Activated CD8-positive, alpha-beta memory T cell treated with anti-CD3 and anti-CD28 coated beads, Interleukin-2, amount 10 ng/mL, durations not matched to agents 7 days and 5 days (primary cell): Measurements from ENCODE around the gene BMPR1A. TPM values are rescaled to one million over a fixed set of nuclear protein-coding genes. Genes with fewer than 3 reads are reported as not detected.

ENCODE experiments used
- ATAC-seq: fragments of 150-1000 bp; cut with Tn5 transposase; one replicate; pipeline ENCODE4 v1.10.0; 2021; ENCODE audit warnings: moderate library complexity
- CTCF ChIA-PET: fragments of 350-600 bp; sonication (Branson Sonifier 250); formaldehyde crosslinking; loops from one replicate; lab custom pipeline; 2021; ENCODE audit warnings: antibody characterized with exemption; lab: Charles Lee
- DNase-seq: peaks from one replicate; pipeline ENCODE4 v3.0.0-alpha.2; 2020
- H3K27ac Mint-ChIP-seq: one replicate; pipeline ENCODE4 v1.8.0; 2021; ENCODE audit warnings: mild to moderate bottlenecking, mixed read lengths
- H3K27me3 Mint-ChIP-seq: one replicate; pipeline ENCODE4 v1.8.0; 2021; ENCODE audit warnings: mixed read lengths
- H3K36me3 Mint-ChIP-seq: one replicate; pipeline ENCODE4 v1.8.0; 2021; ENCODE audit warnings: mild to moderate bottlenecking, mixed read lengths
- H3K4me1 Mint-ChIP-seq: one replicate; pipeline ENCODE4 v1.8.0; 2021; ENCODE audit warnings: mixed read lengths
- H3K4me3 Mint-ChIP-seq: one replicate; pipeline ENCODE4 v1.8.0; 2021; ENCODE audit warnings: mild to moderate bottlenecking, moderate library complexity, mixed read lengths
- H3K9me3 Mint-ChIP-seq: one replicate; pipeline ENCODE4 v1.8.0; 2022; ENCODE audit warnings: low read depth, mixed read lengths
- total RNA-seq, 2 experiments: library from RNA; stranded (reverse); gene quantifications; one replicate each; pipeline ENCODE4 v1.2.3, GENCODE V29; 2021

BMPR1A gene
- total RNA-seq, 2 experiments from 2014 or later, result 17.1 to 19.5 TPM

DNA sequence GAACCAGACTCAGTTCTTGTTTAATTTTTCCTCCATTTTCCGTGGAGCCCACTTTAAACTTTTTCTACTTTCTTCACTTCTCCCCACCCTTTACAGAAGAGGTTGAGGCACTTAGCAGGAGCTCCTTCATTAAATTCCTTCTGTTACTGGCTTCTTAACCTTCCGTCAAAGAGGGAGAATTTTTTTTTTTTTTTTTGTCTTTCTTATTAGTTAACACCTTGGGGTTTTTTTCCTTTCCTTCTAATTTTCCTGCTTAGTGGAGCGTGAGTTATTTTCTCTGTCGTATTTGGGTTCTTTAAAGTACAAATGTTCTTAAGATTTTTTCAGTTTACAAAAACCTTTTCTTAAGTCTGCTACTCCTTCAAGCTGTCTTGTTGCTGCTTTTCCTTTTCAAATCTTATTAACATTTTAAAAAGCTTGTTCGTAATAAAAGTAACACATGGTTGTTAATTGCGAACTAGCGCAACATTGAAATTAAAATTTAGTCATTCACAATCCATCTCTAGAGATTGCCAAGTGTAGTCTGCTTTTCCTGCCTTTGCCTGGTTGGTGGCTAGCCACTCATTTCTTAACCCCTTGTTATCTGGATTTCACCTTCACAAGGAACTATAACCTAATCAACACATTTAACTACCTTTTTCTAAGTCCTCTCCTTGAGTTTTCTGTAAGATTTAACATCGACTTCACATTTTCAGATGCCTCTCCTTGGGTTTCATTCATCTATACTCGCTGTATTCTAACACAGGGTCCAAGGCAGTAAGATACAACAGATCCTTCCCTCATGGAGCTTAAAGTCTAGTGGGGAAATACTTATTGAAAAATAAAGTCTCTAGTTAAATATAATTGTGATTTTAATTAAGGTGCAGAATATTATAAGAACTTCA is 2.0 kb downstream of the BMPR1A start:
- DNase-seq, result no peak
- peaks cover 11% of the 10 kb centered on the region for H3K36me3 Mint-ChIP-seq
- CTCF ChIA-PET, result interaction anchor here (0.6 to 1.2 kb wide), 4 partner anchors 37 to 181 kb away, joined by 3 to 6 read pairs (median 3); no protein-coding TSS in a partner anchor
- no peaks in the 10 kb centered on the region for H3K9me3 Mint-ChIP-seq
- peaks cover 19% of the 10 kb centered on the region for H3K27me3 Mint-ChIP-seq
- peaks cover 39% of the 10 kb centered on the region for H3K4me1 Mint-ChIP-seq
- H3K4me3 Mint-ChIP-seq, result peak overlapping the region; percentile 85
- ATAC-seq, result no peak
- no peak overlapping the region for H3K27ac Mint-ChIP-seq

DNA sequence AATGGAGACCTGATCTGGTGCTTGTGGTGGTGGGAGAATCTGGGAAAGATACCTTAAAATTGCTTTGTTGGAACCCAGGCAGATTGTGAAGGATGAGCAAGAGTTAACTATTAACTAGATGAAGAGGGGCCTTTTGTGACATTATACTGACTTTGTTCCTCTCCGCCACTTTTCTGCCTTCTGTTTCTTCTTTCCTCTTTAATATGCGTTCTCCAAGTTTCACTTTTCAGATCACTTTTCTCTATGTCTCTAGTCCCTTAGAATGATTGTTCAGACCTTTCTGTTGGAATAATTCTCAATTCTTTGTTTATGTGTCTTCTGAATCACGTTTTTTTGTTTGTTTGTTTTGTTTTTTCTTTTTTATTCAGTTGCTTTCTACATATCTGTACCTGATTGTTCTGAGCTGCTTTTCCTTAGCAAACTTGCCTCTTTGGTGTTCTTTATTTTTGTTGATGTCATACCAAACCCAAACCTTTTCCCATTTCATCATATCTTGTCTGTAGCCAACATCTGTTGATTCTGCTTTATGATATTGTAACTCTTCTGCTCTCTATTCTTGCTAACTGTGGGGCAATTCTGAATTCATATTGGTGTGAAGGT is 2.8 kb downstream of the BMPR1A start:
- no peak overlapping the region for H3K27ac Mint-ChIP-seq

DNA sequence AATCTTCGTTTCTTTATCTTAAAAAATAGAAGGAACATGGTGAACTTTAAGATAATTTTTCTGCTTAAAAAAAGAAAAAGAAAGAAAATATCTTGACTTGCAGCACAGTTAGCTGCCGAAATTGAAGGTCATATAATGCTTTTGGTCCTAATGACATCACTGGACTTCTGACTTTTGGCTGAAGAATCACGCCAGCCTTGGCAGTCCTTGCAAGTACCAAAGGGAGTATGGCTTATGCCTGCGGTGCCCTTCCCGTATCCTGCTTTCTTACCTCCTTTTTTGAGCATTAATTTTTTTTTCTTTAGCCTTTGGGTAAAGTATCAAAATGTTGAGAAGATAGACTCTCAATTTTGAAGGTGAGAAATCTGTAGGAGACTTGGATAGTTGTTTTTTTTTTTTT is 7.0 kb downstream of the BMPR1A start:
- peaks cover 4% of the 10 kb centered on the region for H3K27me3 Mint-ChIP-seq
- H3K4me3 Mint-ChIP-seq, result no peak overlapping the region
- H3K36me3 Mint-ChIP-seq, result peaks cover 6% of the 10 kb centered on the region
- H3K27ac Mint-ChIP-seq, result no peak overlapping the region
- peaks cover 14% of the 10 kb centered on the region for H3K4me1 Mint-ChIP-seq
- CTCF ChIA-PET, result no interaction called here
- ATAC-seq (no peak), DNase-seq (no peak)
- H3K9me3 Mint-ChIP-seq, result no peaks in the 10 kb centered on the region

More for the DNA sequence above, 2.8 kb downstream of the BMPR1A start:
- Mint-ChIP-seq H3K27me3 (peaks cover 19% of the 10 kb centered on the region), H3K4me1 (peaks cover 33% of the 10 kb centered on the region), H3K9me3 (no peaks in the 10 kb centered on the region), H3K36me3 (peaks cover 11% of the 10 kb centered on the region), H3K4me3 (no peak overlapping the region)
- DNase-seq (no peak), ATAC-seq (no peak)
- CTCF ChIA-PET, result interaction anchor here (0.6 to 1.1 kb wide), 2 partner anchors 38 to 180 kb away, joined by 3 read pairs; no protein-coding TSS in a partner anchor

DNA sequence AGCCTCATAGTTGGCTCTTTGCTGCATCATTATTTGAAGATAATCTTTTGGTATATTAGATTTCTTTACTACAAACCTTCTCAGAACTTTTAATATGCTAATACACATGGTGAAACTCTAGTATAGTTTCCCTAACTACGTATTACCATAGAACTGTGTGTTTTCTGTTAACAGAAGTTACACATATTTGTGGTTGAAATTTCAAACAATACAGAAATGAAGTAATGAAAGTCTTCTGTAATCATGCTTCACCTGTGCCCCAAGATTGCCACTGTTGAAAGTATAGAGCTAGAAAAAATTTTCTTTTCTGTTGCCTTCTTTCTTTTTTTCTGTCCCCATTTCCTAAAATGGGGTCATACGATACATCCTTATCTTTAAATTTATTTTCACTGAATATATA is 9.1 kb downstream of the BMPR1A start:
- no peak overlapping the region for H3K27ac Mint-ChIP-seq
- H3K4me3 Mint-ChIP-seq, result no peak overlapping the region
- peaks cover 8% of the 10 kb centered on the region for H3K4me1 Mint-ChIP-seq
- H3K27me3 Mint-ChIP-seq, result no peaks in the 10 kb centered on the region
- CTCF ChIA-PET, result no interaction called here
- ATAC-seq (no peak), DNase-seq (no peak)
- no peaks in the 10 kb centered on the region for H3K9me3 Mint-ChIP-seq
- no peaks in the 10 kb centered on the region for H3K36me3 Mint-ChIP-seq

DNA sequence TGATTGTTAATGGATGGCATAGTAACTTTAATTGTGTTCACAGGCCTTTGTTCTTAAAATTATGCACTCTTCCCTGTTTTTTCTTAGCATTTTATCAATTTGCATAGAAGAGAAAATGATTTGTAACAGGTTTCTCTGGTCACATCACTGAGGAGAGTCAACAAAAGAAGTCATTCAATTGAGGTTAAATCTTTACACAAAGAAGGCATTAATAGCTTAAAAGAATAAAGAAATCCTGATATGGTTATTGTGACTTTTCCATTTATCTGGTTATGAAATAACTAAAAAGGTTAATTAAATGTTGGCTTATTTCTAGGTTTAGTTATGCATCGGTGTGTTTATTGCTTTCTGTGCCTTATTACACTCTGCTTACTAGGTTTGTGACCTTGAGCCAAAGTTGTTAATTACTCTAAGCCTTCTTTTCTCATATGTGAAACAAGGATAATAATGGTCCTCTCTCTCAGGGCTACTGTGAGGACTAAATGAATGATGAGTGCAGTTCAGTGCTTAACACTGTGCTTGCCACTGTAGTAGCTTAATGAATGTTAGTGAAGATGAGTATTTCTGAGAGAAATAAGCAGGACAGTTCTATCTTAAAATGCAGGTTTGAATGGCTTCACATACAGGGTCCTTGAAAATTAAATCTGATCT is 12.1 kb downstream of the BMPR1A start:
- Mint-ChIP-seq H3K4me3 (no peak overlapping the region), H3K4me1 (peaks cover 8% of the 10 kb centered on the region), H3K36me3 (no peaks in the 10 kb centered on the region), H3K27ac (no peak overlapping the region), H3K27me3 (no peaks in the 10 kb centered on the region), H3K9me3 (no peaks in the 10 kb centered on the region)
- CTCF ChIA-PET, result no interaction called here
- DNase-seq, result no peak
- ATAC-seq, result no peak

DNA sequence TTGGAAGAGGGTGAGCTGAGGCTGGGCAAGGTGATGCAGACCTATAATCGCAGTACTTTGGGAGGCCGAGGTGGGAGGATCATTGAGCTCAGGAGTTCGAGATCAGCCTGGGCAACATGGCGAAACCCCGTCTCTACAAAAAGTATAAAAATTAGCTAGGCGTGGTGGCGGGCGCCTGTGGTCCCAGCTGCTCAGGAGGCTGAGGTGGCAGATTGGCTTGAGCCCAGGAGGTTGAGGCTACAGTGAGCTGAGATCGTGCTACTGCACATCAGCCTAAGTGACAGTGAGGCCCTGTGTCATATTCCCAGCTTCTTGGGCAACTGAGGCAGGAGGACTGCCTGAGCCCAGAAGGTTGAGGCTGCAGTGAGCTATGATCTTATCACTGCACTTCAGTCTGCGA is 13.6 kb downstream of the BMPR1A start:
- no peak for DNase-seq
- Mint-ChIP-seq H3K9me3 (no peaks in the 10 kb centered on the region), H3K4me3 (no peak overlapping the region), H3K4me1 (peaks cover 12% of the 10 kb centered on the region), H3K27ac (no peak overlapping the region), H3K36me3 (no peaks in the 10 kb centered on the region), H3K27me3 (no peaks in the 10 kb centered on the region)
- CTCF ChIA-PET, result interaction anchor here (0.5 kb wide), 1 partner anchor 169 kb away, joined by 3 read pairs; no protein-coding TSS in a partner anchor
- ATAC-seq, result no peak

DNA sequence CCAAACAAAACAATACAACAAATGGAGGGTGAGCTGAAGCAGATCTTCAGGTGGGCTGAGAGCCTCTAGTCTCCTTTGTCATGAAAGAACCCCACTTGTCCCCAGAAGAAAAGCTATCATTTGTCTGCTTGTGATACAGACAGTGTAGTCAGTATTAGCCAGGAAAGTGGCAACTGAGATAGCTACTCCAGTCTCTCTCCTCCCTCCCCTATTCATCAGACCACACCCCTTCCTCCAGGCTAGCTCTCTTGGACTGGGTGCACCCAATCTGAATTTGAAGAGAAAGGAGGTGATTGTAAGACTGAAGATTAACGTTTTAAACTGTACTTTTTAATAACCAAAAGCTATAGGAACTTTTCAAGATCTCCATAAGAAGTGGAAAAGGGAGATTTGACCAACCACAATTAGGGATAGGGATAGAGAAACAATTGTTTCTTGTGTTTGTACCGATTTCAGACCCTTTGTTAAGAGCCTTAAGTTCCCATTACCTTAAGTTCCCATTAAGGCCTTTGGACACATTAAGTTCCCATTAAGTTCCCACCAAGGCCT is 14.1 kb downstream of the BMPR1A start:
- no peaks in the 10 kb centered on the region for H3K9me3 Mint-ChIP-seq
- ATAC-seq (peak; percentile 47), DNase-seq (no peak)
- peaks cover 16% of the 10 kb centered on the region for H3K4me1 Mint-ChIP-seq
- no peaks in the 10 kb centered on the region for H3K36me3 Mint-ChIP-seq
- CTCF ChIA-PET, result interaction anchor here (0.5 kb wide), 1 partner anchor 169 kb away, joined by 3 read pairs; no protein-coding TSS in a partner anchor
- no peaks in the 10 kb centered on the region for H3K27me3 Mint-ChIP-seq
- no peak overlapping the region for H3K27ac Mint-ChIP-seq
- no peak overlapping the region for H3K4me3 Mint-ChIP-seq

DNA sequence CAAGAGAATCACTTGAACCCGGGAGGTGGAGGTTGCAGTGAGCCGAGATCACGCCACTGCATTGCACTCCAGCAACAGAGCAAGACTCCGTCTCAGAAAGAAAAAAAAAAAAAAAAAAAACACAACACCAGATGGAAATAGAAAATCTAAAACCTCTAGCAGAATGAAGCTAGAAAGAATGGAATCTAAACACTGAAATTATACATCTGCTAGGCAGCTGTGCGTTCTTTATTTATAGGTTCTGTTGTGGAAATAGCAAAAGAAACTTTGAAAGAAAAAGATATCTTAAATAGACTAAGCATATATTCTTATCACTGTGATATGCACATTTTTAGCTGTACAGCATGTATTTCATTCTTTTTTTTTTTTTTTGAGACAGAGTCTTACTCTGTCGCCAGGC is 17.1 kb downstream of the BMPR1A start:
- H3K4me3 Mint-ChIP-seq, result no peak overlapping the region
- no peak for ATAC-seq
- H3K36me3 Mint-ChIP-seq, result peaks cover 2% of the 10 kb centered on the region
- no peaks in the 10 kb centered on the region for H3K27me3 Mint-ChIP-seq
- no peaks in the 10 kb centered on the region for H3K9me3 Mint-ChIP-seq
- DNase-seq, result no peak
- H3K4me1 Mint-ChIP-seq, result peaks cover 20% of the 10 kb centered on the region
- CTCF ChIA-PET, result interaction anchor here (0.6 kb wide), 1 partner anchor 21 kb away, joined by 3 read pairs; no protein-coding TSS in a partner anchor
- H3K27ac Mint-ChIP-seq, result no peak overlapping the region

DNA sequence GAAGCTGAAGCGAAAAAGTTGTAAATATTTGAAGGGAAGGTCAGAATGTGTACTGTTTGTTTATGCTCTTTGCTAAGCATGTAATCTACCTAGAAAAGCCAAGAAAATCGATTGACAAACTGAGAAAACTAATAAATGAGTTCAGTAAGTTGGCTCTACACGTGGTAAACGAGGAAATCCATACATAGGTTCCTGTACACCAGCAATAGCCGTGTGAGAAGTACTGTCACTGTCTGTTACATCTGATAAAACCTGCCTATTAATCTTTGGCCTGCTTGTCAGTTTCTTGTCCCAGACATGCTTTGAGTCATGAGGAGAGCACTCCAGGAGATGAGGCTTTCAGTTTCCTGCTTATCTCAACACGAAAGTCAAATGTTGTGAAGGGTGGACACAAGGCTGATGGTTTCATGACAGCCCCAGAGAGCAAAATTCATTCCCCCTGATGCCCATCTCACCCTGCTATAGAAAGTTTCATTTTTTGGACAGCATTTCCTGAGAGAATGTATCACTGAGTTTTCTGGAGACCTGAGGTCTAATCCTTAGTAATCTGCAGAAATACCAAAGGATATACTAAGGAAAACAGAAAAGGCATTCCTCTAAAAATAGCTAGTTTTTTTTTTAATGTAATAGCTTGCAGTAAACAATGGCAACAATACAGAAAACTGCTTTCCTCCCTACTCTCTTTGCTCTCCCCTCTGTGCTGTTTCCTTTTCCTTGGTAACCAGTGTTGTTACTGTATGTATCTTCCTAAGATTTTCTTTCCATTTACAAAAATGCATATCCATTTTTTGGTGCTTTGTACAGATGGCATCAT is 18.8 kb downstream of the BMPR1A start:
- Mint-ChIP-seq H3K27me3 (no peaks in the 10 kb centered on the region), H3K36me3 (peaks cover 2% of the 10 kb centered on the region), H3K4me3 (no peak overlapping the region), H3K9me3 (no peaks in the 10 kb centered on the region), H3K27ac (no peak overlapping the region), H3K4me1 (peaks cover 15% of the 10 kb centered on the region)
- peak; percentile 66 for ATAC-seq
- CTCF ChIA-PET, result interaction anchor here (0.8 kb wide), 1 partner anchor 166 kb away, joined by 3 read pairs; no protein-coding TSS in a partner anchor
- DNase-seq, result no peak

DNA sequence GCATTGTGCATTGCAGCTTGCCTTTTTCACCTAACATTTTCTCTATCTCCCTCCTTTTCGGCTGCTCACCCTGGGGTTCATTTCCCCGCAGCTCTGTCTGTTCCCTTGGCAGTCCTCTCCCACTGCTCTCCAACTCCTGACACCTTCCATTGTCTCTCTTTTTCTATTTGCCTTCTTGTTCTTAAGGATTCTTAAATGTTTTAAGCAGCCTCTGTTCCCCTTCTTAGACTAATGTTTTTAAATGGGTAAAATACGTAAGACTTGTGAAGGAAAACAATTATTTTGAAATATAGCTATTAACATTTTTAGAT is 19.4 kb downstream of the BMPR1A start:
- Mint-ChIP-seq H3K4me1 (peaks cover 14% of the 10 kb centered on the region), H3K36me3 (peaks cover 2% of the 10 kb centered on the region), H3K27me3 (no peaks in the 10 kb centered on the region), H3K27ac (no peak overlapping the region), H3K9me3 (no peaks in the 10 kb centered on the region), H3K4me3 (no peak overlapping the region)
- CTCF ChIA-PET, result interaction anchor here (0.8 kb wide), 1 partner anchor 165 kb away, joined by 3 read pairs; no protein-coding TSS in a partner anchor
- ATAC-seq, result no peak
- no peak for DNase-seq

DNA sequence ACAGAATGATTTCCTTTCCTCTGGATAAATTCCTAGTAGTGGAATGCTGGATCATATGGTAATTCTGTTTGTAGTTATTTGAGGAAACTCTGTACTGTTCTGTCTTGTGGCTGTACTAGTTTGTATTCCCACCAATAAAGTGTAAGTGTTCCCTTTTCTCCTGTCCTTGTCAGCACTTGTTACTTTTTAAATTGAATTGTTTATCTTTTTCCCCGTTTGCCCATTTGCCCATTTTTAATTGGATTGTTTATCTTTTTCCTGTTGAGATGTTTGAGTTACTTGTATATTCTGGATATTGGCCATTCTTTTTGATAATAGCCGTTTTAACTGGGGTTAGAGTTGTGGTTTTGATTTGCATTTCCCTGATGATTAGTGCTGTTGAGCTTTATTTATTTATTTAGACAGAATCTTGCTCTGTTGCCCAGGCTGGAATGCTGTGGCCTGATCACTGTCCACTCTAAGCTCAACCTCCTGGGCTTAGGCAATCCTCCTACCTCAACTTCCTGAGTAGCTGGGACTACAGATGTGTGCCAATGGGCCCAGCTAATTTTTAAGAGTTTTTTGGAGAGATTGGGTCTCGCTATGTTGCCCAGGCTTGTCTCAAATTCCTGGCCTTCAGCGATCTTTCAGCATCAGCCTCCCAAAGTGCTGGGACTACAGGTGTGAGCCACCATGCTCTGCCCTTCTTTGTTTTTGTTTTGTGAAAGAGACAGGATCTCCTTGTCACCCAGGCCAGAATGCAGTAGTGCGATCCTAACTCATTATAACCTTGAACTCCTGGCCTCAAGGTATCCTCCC is 23.0 kb downstream of the BMPR1A start:
- DNase-seq, result no peak
- peaks cover 2% of the 10 kb centered on the region for H3K9me3 Mint-ChIP-seq
- H3K27ac Mint-ChIP-seq, result no peak overlapping the region
- no peak overlapping the region for H3K4me3 Mint-ChIP-seq
- no peaks in the 10 kb centered on the region for H3K27me3 Mint-ChIP-seq
- H3K4me1 Mint-ChIP-seq, result peaks cover 26% of the 10 kb centered on the region
- CTCF ChIA-PET, result no interaction called here
- peaks cover 8% of the 10 kb centered on the region for H3K36me3 Mint-ChIP-seq
- no peak for ATAC-seq
